ENCODE measurements around the gene LRGUK.

DNA sequence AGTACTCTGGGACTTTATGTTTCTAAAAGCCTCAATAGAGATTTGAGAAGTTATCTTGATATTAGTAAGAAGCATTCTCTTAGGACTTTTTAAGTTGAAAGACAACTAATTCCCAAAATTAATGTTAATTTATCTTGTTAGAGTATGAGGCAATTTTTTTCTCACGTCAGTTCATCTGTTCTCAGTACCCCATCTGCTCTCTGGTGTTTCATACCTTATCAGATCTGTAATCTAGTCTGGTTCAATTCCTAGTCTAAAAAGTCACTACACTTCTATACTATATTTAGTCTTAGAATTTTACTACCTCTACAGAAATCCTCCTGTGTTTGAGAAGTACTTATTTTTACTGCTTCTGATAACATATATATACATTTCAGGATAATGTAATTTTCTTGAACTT, 66.1 kb downstream of the LRGUK start:
- TF ChIP-seq POLR2AphosphoS5 (IDR thresholded peaks at IDR 0.05; ENCODE audit: borderline replicate concordance, low read depth, low read length) (no peak), EZH2 (IDR thresholded peaks at IDR 0.05) (no peak)
